ENCODE results near the gene GMDS. TPM values are rescaled to one million over a fixed set of nuclear protein-coding genes. Genes with fewer than 3 reads are reported as not detected.

GMDS gene
- total and polyA plus RNA-seq, 2 donors (not counting 3 experiments of a cell fraction or from before 2014, with no cell fraction given): 9.8 to 23.5 TPM

DNA sequence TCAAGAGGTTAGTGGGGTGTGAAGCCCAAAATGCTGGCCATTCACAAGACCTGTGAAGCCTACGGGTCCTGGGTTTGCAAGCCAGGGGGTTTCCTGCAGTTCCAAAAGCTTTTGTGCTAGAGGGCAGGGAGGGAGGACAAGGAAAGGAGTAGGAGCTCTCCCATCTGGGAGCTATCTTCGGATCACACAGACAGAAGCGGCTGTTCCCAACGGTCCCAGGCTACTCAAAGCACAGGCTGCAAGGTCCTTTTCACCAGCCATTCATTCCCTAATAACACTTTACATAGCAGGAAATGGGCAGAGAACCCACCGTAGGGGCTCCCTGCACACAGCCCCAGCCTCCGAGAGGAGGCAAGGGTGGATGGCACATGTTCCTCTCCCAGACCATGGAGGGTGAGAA is 338.8 kb downstream of the GMDS start:
- POLR2A ChIA-PET: no interaction called here

More for the DNA sequence above, 338.8 kb downstream of the GMDS start:
- Histone ChIP-seq H3K4me2 (ENCODE audit: insufficient read depth, low read length) (no peak overlapping the region), H2AFZ (ENCODE audit: low read depth, low read length) (no peak overlapping the region), H4K20me1 (replicated peaks; ENCODE audit: control insufficient read depth, extremely low read depth, insufficient read depth, low read length) (no peaks in the 10 kb centered on the region), H3K9ac (replicated peaks; ENCODE audit: extremely low read depth, insufficient read depth, low read length) (no peak overlapping the region), H3K9me1 (replicated peaks; ENCODE audit: control insufficient read depth, extremely low read depth, insufficient read depth, low read length) (no peaks in the 10 kb centered on the region), H3K79me2 (ENCODE audit: control insufficient read depth, insufficient read depth, low read length) (no peaks in the 10 kb centered on the region), H3K27ac (ENCODE audit: insufficient read depth, low read depth, low read length) (no peak overlapping the region), H3K4me1 (ENCODE audit: control insufficient read depth, extremely low read depth, insufficient read depth, low read length) (peaks cover 42% of the 10 kb centered on the region), H3K4me3 (replicated peaks in 1 of 3; ENCODE audit: insufficient read depth in 1 of 3, low read depth in 1 of 3, low read length in 3 of 3) (no peak overlapping the region), H3K36me3 (ENCODE audit: control insufficient read depth in 2 of 2, extremely low read depth in 1 of 2, insufficient read depth in 2 of 2, low read length in 2 of 2) (no peaks in the 10 kb centered on the region), H3K27me3 (ENCODE audit: control insufficient read depth in 2 of 2, insufficient read depth in 2 of 2, low read length in 2 of 2) (no peaks in the 10 kb centered on the region), H3K9me3 (replicated peaks; ENCODE audit: control insufficient read depth, insufficient read depth, low read length) (no peaks in the 10 kb centered on the region)
- CTCF ChIA-PET: interaction anchor here (1.4 kb wide), 1 partner anchor 9 kb away, joined by 3 read pairs; no protein-coding TSS in a partner anchor
- TF ChIP-seq GATA2 (IDR thresholded peaks at IDR 0.05; ENCODE audit: insufficient read depth, insufficient read length, low read depth, low read length): no peak
- TF ChIP-seq EZH2 (IDR thresholded peaks at IDR 0.05; ENCODE audit: borderline replicate concordance, low read depth, low read length, severe bottlenecking): no peak
- no peak for TF ChIP-seq JUN (IDR thresholded peaks at IDR 0.05; ENCODE audit: borderline replicate concordance, insufficient read depth, insufficient read length, low read depth)
- TF ChIP-seq POLR2A (IDR thresholded peaks at IDR 0.05; ENCODE audit: low read depth, low read length): no peak
- no peak for TF ChIP-seq MYC (IDR thresholded peaks at IDR 0.05; ENCODE audit: low read depth, low read length)
- TF ChIP-seq FOS (IDR thresholded peaks at IDR 0.05; ENCODE audit: borderline replicate concordance, insufficient read depth, low read length): no peak
- TF ChIP-seq, protein P1, sequence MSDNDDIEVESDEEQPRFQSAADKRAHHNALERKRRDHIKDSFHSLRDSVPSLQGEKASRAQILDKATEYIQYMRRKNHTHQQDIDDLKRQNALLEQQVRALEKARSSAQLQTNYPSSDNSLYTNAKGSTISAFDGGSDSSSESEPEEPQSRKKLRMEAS (IDR thresholded peaks at IDR 0.05; ENCODE audit: insufficient read depth, insufficient read length): no peak
- TF ChIP-seq, protein P2, sequence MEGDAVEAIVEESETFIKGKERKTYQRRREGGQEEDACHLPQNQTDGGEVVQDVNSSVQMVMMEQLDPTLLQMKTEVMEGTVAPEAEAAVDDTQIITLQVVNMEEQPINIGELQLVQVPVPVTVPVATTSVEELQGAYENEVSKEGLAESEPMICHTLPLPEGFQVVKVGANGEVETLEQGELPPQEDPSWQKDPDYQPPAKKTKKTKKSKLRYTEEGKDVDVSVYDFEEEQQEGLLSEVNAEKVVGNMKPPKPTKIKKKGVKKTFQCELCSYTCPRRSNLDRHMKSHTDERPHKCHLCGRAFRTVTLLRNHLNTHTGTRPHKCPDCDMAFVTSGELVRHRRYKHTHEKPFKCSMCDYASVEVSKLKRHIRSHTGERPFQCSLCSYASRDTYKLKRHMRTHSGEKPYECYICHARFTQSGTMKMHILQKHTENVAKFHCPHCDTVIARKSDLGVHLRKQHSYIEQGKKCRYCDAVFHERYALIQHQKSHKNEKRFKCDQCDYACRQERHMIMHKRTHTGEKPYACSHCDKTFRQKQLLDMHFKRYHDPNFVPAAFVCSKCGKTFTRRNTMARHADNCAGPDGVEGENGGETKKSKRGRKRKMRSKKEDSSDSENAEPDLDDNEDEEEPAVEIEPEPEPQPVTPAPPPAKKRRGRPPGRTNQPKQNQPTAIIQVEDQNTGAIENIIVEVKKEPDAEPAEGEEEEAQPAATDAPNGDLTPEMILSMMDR (IDR thresholded peaks at IDR 0.05; ENCODE audit: extremely low read depth in 1 of 2, insufficient read depth in 1 of 2, low read depth in 1 of 2, low read length in 2 of 2): no peak
- TF ChIP-seq POLR2AphosphoS5 (IDR thresholded peaks at IDR 0.05; ENCODE audit: insufficient read depth, low read depth, low read length): no peak
- DNase-seq (ENCODE audit: low read depth, low spot score) (no peak), FAIRE-seq (no peak)
- dilution Hi-C loops (cut with MboI; ENCODE audit: extremely low pct_ligation_motif_present, low sequenced_read_pairs) (no loop called here), intact Hi-C loops (cut with micrococcal nuclease) (no loop called here)
- no TSS peak for BruUV-seq (replicated peaks)

All from endothelial cell of umbilical vein (primary cell).